ENCODE data around the gene MAPK8.

DNA sequence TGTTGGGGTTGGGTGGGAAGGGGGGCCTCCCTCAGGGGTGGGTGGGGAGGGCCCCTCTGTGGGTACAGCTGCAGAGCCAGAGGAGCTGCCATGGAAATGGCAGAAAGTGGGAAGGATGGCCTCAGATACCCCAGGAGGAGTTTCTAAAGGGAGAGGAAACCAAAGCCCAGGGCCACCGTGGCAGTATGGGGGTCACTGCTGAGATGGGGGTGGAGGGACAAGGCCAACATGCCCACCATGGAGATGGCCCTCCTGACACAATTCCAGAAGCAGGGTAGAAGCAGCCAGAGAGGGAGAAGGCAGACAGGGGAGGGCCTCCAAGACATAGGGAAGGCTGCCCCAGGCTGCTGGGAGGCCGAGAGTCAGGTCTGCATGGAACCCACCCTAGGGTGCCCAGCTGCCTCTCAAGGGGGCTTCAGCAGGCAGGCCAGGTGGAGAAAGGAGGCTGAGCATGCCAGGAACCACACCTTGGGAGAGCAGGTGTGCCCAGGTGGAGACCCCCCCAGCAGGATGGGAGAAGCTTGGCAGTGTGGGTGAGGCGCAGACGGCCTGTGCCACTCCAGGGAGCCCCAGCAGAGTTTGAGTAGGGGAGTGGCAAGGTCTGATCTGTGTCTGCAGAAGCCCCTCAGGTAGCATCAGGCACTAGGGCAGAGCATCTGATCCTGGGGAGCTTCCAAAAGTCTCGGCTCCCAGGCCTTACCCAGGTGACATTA, 151.6 kb downstream of the MAPK8 start:
- TF ChIP-seq, protein P1, sequence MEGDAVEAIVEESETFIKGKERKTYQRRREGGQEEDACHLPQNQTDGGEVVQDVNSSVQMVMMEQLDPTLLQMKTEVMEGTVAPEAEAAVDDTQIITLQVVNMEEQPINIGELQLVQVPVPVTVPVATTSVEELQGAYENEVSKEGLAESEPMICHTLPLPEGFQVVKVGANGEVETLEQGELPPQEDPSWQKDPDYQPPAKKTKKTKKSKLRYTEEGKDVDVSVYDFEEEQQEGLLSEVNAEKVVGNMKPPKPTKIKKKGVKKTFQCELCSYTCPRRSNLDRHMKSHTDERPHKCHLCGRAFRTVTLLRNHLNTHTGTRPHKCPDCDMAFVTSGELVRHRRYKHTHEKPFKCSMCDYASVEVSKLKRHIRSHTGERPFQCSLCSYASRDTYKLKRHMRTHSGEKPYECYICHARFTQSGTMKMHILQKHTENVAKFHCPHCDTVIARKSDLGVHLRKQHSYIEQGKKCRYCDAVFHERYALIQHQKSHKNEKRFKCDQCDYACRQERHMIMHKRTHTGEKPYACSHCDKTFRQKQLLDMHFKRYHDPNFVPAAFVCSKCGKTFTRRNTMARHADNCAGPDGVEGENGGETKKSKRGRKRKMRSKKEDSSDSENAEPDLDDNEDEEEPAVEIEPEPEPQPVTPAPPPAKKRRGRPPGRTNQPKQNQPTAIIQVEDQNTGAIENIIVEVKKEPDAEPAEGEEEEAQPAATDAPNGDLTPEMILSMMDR (IDR thresholded peaks at IDR 0.05; ENCODE audit: borderline replicate concordance, extremely low read depth, low read length, poor library complexity, severe bottlenecking), result no peak
- TF ChIP-seq EZH2 (IDR thresholded peaks at IDR 0.05; ENCODE audit: borderline replicate concordance, low read depth, low read length, severe bottlenecking), result no peak

All from DND-41 (cell line).